Left cardiac atrium (tissue), 4 donors: ENCODE measurements around the gene NADK. TPM values are rescaled to one million over a fixed set of nuclear protein-coding genes. Genes with fewer than 3 reads are reported as not detected.

Experiments used
- ATAC-seq, 2 donors: fragments of 200-7000 bp; cut with Tn5 transposase; one replicate each; pipeline ENCODE4 v1.9.1; 2020; ENCODE audit warnings: mild to moderate bottlenecking in 2 of 2, moderate library complexity in 2 of 2
- DNase-seq: peaks from one replicate; pipeline ENCODE4 v3.0.0-alpha.2; 2020
- intact Hi-C, 2 donors: fragments of 100-400 bp; cut with DNase I; formaldehyde crosslinking; loops; one replicate each; pipeline versions ENCODE4 v1.14.1 to v1.15.1; 2022 to 2023
- total RNA-seq, 2 donors: library from RNA; stranded (reverse); fragmentation: NEBNext Ultra II Directional; extraction: Animal tissue kit (Norgen Biotek cat#: 25700); gene quantifications; one replicate each; pipeline ENCODE4 v1.2.1, GENCODE V29; 2021
- donor health status: DM: no; HTN: yes; CAD: no.
- donor health status: DM: no; HTN: yes; CAD: no; lungs with severe emphysema.
- donor health status: DM: yes; HTN: yes; CAD: no.
- donor health status: Dilated cardiomyopathy.

NADK gene
- total RNA-seq, 2 donors from 2014 or later, result 39.4 to 53.9 TPM

DNA sequence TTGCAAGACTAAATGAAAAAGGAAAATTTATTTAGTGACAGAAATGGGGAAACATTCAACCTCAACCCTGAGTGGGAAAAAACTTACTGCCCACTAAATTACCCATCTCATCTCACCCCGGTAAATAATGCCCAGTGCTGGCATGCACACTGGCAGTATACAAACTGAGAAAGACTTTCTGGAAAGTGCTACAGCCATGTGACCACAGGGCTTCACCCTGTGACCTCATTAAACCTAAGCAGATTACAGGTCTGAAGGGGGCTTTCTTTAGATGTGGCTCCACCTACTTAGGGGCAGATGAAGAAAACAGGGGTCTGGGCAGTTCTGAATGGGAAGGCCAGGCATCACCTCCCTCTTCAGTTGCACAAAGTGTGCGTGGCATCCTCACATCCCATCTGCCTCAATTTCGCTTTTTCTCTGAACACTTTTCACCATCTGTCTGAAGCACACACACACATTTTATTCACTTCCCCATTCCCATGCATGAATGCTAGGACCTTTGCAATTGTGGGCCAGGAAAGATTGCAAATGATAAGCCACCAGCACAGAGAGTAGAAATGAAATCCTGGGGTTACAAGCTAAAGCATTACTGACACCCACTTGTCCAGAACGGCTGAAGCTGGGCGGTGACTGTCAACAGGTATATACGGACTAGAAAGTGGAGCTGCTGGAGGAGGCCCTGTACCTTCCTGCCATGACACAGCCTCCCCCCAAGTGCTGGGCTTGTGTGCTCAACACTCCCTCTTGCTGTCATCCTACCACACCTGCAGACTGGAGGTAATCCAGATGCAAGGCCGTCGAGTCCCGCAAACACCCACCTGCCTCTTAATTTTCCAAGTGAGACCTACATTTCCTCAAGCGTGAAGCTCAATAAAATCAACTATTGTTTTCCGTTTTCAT lies 2.7 kb downstream of the NADK start:
- intact Hi-C loops, result no loop called here
- no peak for DNase-seq
- ATAC-seq, result no peak

DNA sequence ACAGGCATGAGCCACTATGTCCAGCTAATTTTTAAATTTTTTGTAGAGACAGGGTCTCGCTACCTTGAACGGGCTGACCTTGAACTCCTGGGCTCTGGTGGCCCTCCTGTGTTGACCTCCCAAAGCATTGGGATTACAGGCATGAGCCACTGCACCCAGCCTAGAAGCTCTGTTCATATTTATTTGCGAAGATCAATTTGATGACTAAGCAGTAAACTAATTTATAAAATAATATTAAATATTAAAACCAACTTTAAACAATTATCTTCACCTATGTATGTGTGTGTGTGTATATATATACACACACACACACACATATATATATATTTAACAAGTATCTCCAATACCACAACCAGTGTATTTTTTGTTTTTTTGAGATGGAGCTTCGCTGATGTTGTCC lies 4.4 kb downstream of the NADK start:
- DNase-seq (no peak), ATAC-seq (no peak)
- intact Hi-C loops, result no loop called here

DNA sequence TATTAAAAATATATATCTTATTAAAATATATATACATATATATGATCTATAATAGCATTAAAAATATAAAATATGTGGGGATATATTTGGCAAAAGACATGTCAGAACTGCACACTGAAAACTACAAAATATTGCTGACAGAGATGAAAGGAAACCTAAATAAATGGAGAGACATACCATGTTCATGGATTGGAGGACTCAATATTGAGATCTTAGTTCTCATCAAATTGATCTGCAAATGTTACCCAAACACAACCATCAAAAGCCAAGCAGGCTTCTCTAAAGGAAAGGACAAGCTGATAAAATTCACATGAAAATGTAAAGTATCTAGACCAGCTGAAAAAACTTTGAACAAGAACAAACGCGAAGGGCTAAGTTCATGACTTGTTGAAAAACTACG lies 7.2 kb downstream of the NADK start:
- DNase-seq (no peak), ATAC-seq (no peak)
- intact Hi-C loops, result no loop called here

DNA sequence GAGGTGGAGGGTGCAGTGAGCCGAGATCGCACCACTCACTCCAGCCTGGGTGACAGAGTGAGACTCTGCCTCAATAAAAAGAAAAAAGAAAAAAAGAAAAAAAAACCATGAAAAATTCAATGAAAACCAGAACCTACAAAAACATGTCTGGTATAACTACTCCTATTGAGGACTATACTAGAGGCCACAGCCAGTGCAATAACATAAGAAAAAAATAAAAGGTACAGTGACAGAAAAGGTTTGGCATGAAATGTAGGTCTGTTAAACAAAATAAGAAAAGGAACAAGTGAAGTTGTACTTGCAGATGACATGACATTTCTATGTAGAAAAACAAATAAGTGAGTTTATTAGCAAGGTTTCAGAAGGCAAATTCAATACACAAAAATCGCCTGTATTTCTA lies 8.2 kb downstream of the NADK start:
- no peak for ATAC-seq
- no peak for DNase-seq
- intact Hi-C loops, result no loop called here

DNA sequence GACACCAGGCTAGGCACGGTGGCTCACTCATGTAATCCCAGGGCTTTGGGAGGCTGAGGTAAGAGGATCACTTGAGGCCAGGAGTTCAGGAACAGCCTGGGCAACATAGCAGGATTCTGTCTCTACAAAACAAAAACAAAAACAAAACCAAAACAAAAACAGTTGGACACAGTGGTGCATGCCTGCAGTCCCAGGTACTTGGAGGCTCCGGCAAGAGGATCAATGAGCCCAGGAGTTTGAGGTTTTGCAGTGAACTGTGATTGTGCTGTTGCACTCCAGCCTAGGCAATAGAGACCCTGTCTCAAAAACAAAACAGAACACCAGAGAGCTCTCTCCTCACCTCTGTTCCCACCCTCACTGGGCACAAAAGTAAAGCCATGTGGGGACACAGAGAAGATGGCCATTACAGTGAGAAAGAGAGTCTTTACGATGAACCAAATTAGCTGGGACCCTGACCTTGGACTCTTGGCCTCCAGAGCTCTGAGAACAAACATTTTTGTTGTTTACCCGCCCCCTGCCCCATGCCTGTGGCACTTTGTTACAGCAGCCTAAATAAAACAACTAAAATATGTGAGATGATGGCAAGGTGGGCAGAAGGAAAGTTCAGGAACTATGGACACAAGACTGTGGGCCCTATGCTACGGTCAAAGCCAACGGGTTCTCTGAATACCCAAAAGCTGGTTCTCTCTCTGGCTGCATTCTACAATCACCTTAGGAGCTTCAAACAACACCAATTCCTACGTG lies 9.8 kb downstream of the NADK start:
- intact Hi-C loops, result no loop called here
- no peak for DNase-seq
- ATAC-seq, result no peak

DNA sequence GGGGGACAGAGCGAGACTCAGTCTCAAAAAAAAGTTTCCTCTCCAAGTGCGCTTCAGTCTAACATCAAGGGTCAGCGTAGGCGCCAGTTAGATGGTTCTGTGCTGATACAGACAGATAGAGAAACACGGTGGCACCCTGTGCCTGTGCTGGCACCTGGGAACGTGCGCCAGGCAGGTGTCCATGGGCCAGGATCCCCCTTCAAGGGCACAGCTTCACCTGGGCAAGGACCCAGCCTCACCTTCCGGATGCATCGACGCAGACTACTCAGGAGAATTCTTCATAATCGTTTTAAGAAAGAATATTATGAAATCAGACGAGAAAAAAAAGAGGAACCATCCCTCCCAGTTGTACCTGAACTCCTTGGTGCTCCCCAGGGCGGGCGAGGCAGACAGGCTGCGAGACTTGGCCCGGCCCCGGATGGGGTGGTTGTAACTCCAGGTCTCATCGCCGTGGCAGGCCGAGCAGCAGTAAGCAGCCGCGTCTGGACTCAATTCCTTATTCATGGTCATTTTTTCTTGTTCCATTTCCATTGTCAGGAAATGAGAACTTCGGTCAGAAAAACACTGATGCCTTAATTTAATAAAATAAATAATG lies 13.3 kb downstream of the NADK start:
- intact Hi-C loops, result no loop called here
- no peak for ATAC-seq
- no peak for DNase-seq

DNA sequence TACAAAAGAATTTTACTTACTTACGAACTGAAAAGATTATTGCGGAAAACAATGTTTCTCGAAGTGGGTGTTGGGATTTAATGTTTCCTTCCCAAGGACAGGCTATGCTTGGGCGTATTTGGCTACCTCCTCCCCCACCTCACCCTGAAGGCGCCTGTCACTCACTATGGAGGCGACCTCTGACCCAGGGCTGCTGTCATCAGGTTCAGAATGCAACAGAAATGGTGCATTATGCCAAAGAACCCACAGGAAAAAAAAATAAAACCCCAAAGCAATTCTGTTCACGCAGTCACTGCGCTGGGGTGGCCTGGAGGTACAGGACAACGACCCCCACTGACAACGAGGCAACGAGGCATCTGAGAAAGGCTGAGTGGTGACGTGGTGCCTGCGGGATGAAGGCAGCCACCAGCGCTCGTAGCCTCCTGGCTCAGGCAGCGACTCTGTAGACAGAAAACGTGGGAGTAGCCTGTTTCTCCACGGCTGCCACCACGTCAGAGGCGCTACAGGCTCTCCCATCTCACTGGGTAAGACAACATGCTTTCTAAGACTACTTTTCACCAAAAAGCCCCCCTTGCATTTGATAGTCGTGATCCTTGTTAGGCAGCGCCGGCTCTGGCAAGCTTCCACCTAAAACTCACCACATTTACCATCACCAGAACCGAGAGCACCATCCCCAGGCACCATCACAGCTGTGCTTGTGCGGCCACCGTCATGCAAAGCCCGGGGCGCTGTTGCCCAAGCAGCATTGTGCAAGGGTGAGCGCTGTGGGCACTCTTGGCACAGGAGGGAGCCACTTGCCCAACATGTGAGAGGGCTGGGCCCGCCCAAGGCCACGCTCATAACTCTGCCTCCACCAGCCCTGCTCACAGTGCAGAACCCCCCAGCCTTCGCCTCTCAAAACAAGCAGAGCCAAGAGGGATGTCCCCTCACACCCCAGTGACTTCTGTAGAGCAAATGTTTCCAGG lies 14.3 kb downstream of the NADK start:
- ATAC-seq (peak; percentile 75 to 91), DNase-seq (peak; percentile 71)
- intact Hi-C loops, result no loop called here

DNA sequence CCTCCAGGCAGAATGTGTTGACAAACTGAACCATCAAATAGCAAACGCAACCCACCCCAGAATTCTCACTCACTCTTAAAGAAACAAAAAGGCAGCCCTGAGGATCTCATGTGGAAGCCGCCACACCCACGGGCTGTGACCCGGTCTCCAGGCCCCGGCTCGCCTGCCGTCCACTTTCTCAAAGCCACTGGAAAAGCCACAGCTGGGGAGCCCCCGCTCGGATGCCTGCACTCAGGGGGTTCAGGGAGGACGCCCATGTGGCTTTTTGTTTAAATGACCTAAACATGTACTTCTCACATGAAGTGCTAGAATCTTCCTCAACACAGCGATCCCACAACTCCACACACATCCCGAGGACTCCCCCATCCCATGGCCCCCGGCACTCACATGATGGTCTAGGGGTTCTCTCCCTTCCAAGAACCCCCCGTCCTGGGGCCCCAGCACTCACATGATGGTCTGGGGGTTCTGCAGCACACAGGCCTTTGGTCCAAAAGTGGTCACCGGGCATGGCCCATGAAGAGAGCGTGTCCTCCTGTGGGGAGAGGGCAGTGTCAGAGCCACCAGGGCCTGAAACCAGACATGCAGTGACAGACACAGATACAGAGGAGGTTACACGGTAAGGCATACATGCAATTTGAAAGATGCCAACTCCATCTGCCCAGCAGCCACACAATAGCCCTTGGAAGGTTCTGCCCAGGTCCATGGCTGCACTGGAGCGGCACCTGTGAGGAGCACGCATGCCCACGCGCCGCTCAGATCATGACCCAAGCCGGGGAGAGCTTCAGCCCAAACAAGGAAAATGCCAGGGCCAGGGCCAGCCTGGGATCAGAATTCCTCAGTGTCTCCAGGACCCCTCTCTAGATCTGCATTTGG lies 16.5 kb downstream of the NADK start:
- no peak for ATAC-seq
- no peak for DNase-seq
- intact Hi-C loops, result no loop called here

DNA sequence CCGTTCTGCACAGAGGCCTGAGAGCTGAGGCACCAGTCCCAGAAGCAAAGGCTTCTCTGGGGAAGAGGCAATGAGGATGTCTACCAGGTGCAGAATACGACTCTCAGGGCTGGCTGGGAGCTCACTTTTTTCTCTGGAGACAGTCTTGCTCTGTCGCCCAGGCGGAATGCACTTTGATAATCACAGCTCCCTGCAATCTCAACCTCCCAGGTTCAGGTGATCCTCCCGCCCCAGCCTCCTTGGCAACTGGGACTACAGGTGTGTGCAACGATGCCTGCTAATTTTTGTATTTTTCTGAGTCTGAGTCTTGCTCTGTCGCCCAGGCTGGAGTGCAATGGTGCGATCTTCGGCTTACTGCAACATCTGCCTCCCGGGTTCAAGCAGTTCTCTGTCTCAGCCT lies 17.6 kb downstream of the NADK start:
- intact Hi-C loops, result no loop called here
- DNase-seq, result no peak
- no peak for ATAC-seq

DNA sequence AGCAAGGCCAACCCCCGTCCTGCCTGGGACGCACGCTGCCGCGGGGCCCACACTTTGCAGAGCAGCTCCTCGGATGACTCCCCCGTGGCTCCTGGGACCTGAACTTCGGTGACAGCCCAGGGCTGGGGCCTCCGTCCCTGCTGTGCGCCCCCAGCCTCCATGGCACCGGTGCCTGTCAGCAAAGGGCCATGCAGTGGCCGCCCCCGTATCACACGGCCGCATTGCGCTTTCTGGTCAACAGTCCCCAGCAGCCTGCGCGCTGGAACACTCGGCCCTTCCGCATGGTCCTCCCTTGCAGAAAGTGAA lies 18.0 kb downstream of the NADK start:
- ATAC-seq (no peak), DNase-seq (no peak)
- intact Hi-C loops, result no loop called here

DNA sequence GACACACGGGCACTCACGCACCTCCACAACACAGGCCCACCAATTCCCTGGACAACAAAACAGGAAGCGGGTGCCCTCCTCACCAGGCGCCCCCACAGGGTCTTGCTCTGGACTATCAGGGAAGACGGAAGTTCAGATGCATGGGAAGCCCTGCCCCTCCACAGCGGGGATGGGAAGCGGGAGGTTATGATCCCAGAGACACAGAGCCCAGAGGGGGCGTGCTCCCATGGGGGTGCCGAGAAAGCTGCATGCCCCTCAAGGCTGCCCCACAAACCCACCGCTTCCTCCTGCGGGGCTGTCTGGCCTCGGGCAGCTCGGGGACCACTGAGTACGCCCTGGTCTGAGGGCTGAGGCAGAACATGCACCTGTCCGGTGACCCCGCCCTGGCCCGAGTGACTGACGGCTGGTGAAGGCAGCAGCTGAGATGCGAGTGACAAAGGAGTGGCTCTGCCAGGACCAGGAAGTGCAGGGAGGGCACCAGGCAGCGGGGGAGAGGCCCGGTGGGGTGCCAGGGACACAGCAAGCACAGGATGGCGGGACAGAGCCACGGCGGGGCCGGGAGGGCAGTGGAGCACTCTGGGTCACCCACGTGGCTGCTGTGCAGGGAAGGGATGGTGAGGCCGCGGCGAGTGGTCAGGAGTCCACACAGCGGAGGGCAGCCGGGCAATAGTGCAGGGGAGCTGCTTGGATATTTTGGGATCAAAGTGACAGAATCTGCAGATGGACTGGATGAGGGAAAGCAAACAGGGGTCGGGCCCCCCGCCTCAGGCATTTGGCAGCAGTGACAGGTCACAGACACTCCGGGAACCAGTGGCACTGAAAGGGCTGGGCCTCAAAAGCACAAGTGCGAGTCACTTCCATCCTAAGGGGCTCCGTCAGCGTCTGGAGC lies 18.6 kb downstream of the NADK start:
- intact Hi-C loops, result no loop called here
- no peak for ATAC-seq
- no peak for DNase-seq

DNA sequence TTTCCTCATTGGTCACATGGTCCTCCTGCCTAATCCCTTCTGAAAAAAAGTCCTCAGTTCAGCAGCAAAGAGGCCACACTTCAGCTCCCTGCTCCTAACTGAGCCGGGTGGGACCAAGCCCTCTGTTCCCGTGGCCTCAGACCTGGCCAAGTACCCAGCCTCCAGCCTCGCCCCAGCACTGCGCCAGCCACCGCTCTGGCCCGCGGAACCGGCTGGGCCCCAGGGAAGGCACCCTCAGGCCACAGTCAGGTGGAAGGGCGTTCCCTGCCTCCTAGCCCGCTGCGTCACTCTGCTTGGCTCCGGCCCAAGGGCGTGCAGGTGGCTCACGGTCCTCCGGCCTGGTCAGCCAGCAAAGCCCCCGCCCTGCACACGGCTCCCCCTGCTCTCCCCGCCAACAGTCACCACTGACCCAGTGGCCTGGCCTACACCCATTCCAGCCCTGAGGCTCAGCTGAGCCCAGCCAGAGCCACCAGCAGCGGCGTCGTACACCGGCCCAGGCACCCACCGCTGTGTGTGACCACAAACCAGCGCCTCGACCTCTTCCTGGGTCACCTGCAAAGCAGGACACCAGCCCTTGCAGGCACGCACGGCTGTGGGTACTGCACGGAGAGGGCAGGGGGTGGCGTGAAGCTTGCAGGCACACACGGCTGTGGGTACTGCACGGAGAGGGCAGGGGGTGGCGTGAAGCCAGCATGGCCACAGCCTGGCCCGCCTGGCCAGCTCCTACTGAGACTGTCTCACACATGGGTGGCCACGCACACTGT lies 19.4 kb downstream of the NADK start:
- intact Hi-C loops, result no loop called here
- ATAC-seq (peak; percentile 32 to 74), DNase-seq (peak; percentile 16)

DNA sequence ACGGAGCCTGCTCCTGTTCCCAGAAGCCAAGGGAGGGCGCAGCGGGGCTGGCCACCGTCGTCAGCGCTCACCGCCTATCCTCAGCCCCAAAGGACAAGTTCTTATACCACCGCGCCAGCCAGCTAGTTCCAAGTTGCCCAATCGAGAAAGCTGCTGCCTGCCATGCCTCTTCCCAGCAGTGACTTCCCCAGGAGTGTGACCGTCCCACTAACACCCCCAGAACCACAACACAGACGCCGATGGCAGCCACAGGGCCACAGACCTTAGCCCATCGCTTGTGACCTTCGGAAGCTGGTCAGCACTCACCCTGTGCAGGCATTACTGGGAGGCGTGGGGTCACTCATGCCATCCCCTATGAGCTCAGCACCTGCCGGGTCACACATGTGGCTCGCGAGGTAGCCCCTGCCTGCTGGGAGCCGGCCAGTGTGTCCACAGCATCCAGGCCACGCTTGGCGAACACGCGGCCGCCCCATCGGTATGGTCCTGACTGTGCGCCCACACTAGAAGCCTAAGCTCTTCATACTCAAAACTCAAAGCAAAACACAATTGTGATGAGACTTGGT lies 20.1 kb downstream of the NADK start:
- intact Hi-C loops, result no loop called here
- ATAC-seq (peak in 1 of 2 donors; percentile 64), DNase-seq (no peak)

DNA sequence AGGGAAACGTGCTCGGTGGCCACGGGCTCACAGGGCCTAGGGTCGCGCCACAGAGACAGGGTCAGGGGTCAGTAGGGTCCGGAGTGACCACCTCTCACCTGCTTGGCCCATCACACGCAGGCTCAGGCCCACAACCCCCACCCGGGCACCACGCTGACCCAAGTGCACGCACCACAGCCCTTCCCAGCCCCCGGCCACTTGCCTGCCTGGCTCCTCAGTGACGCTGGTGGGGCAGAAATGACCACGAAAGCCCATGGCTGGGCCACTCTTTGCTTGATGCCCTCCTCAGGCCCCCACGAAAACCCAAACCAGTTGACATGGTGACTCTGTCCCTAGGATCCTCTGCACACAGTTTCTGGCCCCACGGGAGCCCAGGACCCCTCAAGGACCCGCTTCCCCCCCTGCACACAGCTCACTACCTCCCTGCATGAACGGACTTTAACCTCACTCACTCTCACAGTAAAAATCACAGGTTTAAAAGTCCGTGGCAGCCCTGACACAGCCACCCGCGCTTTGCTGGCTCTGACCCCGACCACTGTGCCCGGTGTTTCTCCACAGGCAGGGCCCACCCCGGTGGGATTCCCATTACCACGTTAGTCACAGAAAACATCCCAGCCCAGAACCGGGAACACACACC lies 20.7 kb downstream of the NADK start:
- ATAC-seq, result no peak
- intact Hi-C loops, result no loop called here

DNA sequence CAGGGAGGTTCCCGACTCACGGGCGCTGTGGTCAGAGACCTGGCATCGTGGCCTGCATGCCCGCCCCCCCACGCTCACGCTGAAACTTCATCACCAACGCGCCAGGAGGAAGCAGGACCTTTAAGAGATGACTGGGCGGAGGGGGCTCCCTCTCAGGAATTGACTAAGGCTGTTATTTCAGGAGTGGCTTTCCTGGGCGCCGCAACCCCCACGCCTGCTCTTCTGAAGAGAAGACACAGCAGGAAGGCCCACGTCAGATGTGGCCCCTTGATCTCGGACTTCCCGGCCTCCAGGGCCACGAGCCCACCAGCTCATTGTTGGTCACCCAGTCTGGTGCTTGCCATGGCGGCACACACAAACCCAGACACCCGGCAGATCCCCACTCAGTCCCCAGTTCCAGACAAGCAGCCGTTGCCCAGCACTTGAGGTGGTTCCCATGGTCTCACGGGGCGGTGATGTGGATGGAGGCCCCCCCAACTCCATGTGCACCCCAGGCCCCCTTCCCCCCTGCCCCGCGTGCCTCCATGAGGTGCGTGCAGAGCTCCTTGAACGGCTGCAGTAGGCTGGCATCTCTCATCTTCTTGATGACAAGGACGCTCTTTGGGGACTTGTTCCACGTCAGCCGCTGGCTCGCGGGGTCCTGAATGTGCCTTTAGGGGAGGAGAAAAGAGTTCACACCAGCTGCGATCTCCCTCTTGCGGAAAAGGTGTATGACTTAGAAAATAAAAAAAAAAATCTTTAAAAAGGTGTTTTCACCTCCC lies 21.4 kb downstream of the NADK start:
- no peak for ATAC-seq
- intact Hi-C loops, result no loop called here
- peak; percentile 21 for DNase-seq

More for the DNA sequence above, 20.7 kb downstream of the NADK start:
- DNase-seq, result peak; percentile 18
